Ishikawa (cell line): ENCODE measurements around the gene GFI1.

ENCODE experiments used
- CEBPB ChIP-seq: IDR thresholded peaks from 2 replicates; pipeline ENCODE4 v1.6.1; 2012
- CREB1 ChIP-seq: IDR thresholded peaks from 2 replicates; pipeline ENCODE4 v1.6.1; 2012; ENCODE audit warnings: low read depth
- EGR1 ChIP-seq: IDR thresholded peaks from 2 replicates; pipeline ENCODE4 v1.6.1; 2012
- EP300 ChIP-seq: IDR thresholded peaks from 2 replicates; pipeline ENCODE4 v1.6.1; 2012; ENCODE audit warnings: borderline replicate concordance
- FOXM1 ChIP-seq: IDR thresholded peaks from 2 replicates; pipeline ENCODE4 v1.6.1; 2012; ENCODE audit warnings: low read depth, borderline replicate concordance
- NFIC ChIP-seq: IDR thresholded peaks from 2 replicates; pipeline ENCODE4 v1.6.1; 2012
- RAD21 ChIP-seq: IDR thresholded peaks from 2 replicates; pipeline ENCODE4 v1.6.1; 2012; ENCODE audit warnings: low read depth
- TAF1 ChIP-seq: IDR thresholded peaks from 2 replicates; pipeline ENCODE4 v1.6.1; 2012; ENCODE audit warnings: low read depth, mild to moderate bottlenecking
- TCF12 ChIP-seq: IDR thresholded peaks from 2 replicates; pipeline ENCODE4 v1.6.1; 2012; ENCODE audit warnings: low read depth
- TEAD4 ChIP-seq: IDR thresholded peaks from 2 replicates; pipeline ENCODE4 v1.6.1; 2012
- YY1 ChIP-seq: IDR thresholded peaks from 2 replicates; pipeline ENCODE4 v1.6.1; 2012; ENCODE audit warnings: low read depth
- ZBTB7A ChIP-seq: IDR thresholded peaks from 2 replicates; pipeline ENCODE4 v1.6.1; 2012; ENCODE audit warnings: low read depth
- TF ChIP-seq, protein P1 (sequence below): IDR thresholded peaks from 2 replicates; pipeline ENCODE4 v1.6.1; 2012; ENCODE audit warnings: low read depth, mild to moderate bottlenecking
- TF ChIP-seq, protein P2 (sequence below): IDR thresholded peaks from 2 replicates; pipeline ENCODE4 v1.6.1; 2012
- TF ChIP-seq, protein P3 (sequence below): IDR thresholded peaks from 2 replicates; pipeline ENCODE4 v1.6.1; 2012

The GFI1 gene

DNA sequence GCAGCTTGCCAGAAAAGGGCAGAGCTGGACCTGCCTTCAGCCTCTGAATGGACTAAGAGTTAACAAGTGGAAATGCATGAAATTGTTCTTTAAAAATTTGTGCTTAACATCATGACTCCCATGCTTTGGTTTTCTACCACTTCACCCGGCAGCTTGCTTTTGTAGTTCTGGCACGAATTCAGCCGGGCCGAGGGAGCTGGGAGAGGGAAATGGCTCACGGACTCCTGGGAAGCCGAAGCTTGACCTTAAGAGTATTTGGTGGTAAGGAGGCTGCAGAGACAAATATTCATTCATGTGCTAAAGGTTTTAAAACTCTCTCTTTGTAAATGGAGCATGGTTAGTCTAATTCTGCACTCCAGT lies 17.2 kb upstream of the GFI1 start:
- no peak for TF ChIP-seq EP300
- TF ChIP-seq, protein P1, sequence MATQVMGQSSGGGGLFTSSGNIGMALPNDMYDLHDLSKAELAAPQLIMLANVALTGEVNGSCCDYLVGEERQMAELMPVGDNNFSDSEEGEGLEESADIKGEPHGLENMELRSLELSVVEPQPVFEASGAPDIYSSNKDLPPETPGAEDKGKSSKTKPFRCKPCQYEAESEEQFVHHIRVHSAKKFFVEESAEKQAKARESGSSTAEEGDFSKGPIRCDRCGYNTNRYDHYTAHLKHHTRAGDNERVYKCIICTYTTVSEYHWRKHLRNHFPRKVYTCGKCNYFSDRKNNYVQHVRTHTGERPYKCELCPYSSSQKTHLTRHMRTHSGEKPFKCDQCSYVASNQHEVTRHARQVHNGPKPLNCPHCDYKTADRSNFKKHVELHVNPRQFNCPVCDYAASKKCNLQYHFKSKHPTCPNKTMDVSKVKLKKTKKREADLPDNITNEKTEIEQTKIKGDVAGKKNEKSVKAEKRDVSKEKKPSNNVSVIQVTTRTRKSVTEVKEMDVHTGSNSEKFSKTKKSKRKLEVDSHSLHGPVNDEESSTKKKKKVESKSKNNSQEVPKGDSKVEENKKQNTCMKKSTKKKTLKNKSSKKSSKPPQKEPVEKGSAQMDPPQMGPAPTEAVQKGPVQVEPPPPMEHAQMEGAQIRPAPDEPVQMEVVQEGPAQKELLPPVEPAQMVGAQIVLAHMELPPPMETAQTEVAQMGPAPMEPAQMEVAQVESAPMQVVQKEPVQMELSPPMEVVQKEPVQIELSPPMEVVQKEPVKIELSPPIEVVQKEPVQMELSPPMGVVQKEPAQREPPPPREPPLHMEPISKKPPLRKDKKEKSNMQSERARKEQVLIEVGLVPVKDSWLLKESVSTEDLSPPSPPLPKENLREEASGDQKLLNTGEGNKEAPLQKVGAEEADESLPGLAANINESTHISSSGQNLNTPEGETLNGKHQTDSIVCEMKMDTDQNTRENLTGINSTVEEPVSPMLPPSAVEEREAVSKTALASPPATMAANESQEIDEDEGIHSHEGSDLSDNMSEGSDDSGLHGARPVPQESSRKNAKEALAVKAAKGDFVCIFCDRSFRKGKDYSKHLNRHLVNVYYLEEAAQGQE = no peak
- TF ChIP-seq EGR1 = no peak
- no peak for TF ChIP-seq CREB1
- no peak for TF ChIP-seq TEAD4
- TF ChIP-seq CEBPB = no peak
- TF ChIP-seq, protein P2, sequence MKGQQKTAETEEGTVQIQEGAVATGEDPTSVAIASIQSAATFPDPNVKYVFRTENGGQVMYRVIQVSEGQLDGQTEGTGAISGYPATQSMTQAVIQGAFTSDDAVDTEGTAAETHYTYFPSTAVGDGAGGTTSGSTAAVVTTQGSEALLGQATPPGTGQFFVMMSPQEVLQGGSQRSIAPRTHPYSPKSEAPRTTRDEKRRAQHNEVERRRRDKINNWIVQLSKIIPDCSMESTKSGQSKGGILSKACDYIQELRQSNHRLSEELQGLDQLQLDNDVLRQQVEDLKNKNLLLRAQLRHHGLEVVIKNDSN = no peak
- no peak for TF ChIP-seq FOXM1
- no peak for TF ChIP-seq TAF1
- TF ChIP-seq, protein P3, sequence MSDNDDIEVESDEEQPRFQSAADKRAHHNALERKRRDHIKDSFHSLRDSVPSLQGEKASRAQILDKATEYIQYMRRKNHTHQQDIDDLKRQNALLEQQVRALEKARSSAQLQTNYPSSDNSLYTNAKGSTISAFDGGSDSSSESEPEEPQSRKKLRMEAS = no peak
- no peak for TF ChIP-seq YY1
- no peak for TF ChIP-seq ZBTB7A

DNA sequence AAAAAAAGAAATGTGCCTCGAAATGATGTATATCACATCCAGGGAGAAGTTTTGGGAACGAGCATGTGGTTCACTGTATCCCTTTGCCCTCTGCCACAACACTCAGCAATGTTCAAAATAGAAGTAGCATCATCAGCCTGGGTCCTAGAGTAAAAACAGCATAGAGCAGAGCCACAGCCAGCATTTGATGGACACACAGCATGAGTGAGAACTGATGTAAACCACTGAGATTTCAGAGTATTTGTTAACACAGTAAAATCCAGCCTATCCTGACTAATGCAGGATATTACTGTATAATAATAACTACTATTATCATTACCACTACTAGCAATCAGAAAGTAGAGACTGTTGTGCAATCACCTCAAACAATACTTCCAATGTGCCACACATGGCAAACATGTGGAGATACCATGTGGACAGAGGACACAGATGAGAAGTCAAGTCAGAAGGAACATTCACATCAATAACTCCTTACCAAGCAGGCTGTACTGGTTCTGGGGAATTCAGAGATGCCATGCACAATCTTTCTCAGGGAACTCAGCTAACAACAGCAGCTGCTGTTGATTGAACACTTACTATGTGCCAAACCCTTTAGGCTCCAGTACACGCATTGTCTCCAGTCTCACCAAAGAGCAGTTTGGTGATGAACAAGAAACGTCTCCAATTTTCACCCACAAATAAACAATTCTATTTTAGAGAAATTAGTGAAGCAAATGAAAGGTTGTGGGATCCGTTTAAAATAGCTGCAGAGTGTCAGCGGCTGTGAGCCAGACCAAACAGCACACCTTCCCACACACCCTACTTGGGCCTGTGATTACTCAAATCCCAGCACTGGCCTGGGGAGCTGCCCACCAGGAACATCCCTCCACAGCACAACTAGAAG lies 16.6 kb upstream of the GFI1 start:
- TF ChIP-seq EGR1 (no peak), CEBPB (peak; percentile 42; the same call in 1 of the 2 replicates)

DNA sequence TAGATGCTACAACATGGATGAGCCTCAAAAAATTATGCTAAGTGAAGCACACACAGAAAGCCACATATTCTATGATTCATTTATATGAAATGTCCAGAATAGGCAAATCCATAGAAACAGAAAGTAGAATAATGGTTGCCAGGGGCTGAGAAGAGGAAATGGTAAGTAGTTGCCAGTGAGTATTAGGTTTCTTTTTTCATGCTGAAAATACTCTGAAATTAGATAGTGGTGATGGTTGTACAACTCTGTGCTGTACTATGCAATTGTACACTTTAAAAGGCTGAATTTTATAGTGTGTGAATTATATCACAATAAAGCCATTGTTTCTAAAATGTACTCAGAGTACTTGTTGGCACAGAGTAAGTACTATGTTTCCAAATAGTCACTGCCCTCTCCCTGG lies 15.5 kb upstream of the GFI1 start:
- TF ChIP-seq CEBPB = no peak
- no peak for TF ChIP-seq EP300
- no peak for TF ChIP-seq YY1
- TF ChIP-seq, protein P1 = no peak
- TF ChIP-seq, protein P3 = no peak
- no peak for TF ChIP-seq TEAD4
- no peak for TF ChIP-seq FOXM1
- no peak for TF ChIP-seq TAF1
- TF ChIP-seq RAD21 = no peak
- TF ChIP-seq TCF12 = no peak
- TF ChIP-seq NFIC = no peak
- TF ChIP-seq ZBTB7A = no peak
- TF ChIP-seq CREB1 = no peak
- TF ChIP-seq EGR1 = no peak
- TF ChIP-seq, protein P2 = no peak

DNA sequence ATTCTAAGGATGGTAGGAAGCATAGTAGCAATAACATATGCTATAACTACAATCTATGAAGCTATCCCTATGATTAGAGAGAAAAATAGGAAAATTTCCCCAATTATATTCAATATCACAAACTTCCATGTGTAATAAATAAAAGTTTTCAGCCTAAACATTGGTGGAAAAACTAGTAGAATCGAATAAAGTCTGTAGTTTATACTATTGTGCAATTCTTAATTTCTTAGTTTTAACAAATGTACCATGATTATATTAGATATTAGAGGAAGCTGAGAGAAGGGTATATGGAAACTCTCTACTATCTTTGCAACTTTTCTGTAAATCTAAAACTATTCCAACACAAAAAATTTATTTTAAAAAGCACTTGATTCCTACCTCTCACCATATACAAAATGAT lies 13.8 kb upstream of the GFI1 start:
- no peak for TF ChIP-seq NFIC
- TF ChIP-seq, protein P1 = no peak
- TF ChIP-seq TCF12 = no peak
- TF ChIP-seq, protein P3 = no peak
- TF ChIP-seq CEBPB = no peak
- no peak for TF ChIP-seq YY1
- TF ChIP-seq, protein P2 = no peak
- TF ChIP-seq TAF1 = no peak
- TF ChIP-seq FOXM1 = no peak
- TF ChIP-seq EP300 = no peak
- TF ChIP-seq ZBTB7A = no peak
- no peak for TF ChIP-seq CREB1
- TF ChIP-seq EGR1 = no peak
